Measurements from ENCODE around the gene DENND5A.
"Not testable (repeated sequence)": the region's sequence is repeated elsewhere in the genome, so short reads cannot be mapped to it uniquely, and the experiment has no call there.

Gene DENND5A

GRCh38 chr11:9200471-9200870 is 64.7 kb downstream of the DENND5A start:
- no peak for DNase-seq (ENCODE audit: low read depth, low spot score)
- TF ChIP-seq POLR2AphosphoS5 (IDR thresholded peaks at IDR 0.05; ENCODE audit: borderline replicate concordance, low read depth, low read length) = no peak

GRCh38 chr11:9193316-9193715 is 71.8 kb downstream of the DENND5A start:
- Histone ChIP-seq H3K36me3 (ENCODE audit: insufficient read depth, low read length) (peaks cover 55% of the 10 kb centered on the region), H3K27ac (no peak overlapping the region), H3K9me3 (ENCODE audit: low read depth, low read length) (no peaks in the 10 kb centered on the region; the same call in 1 of the 2 replicates), H3K4me3 (no peak overlapping the region), H3K9ac (ENCODE audit: insufficient read length) (no peak overlapping the region)
- TF ChIP-seq EZH2 (IDR thresholded peaks at IDR 0.05) (no peak), POLR2AphosphoS5 (IDR thresholded peaks at IDR 0.05; ENCODE audit: borderline replicate concordance, low read depth, low read length) (no peak), FOXP2 (optimal IDR thresholded peaks at IDR 0.05; ENCODE audit: control extremely low read depth, extremely low read length, insufficient read depth) (no peak)
- no peak for DNase-seq (ENCODE audit: low read depth, low spot score)

More at GRCh38 chr11:9200471-9200870, 64.7 kb downstream of the DENND5A start:
- no peaks in the 10 kb centered on the region for H3K9me3 ChIP-seq (ENCODE audit: low read depth, low read length)
- no peak overlapping the region for H3K4me3 ChIP-seq
- no peak overlapping the region for H3K9ac ChIP-seq (ENCODE audit: insufficient read length)
- H3K27ac ChIP-seq = no peak overlapping the region
- peaks cover 21% of the 10 kb centered on the region for H3K36me3 ChIP-seq (ENCODE audit: insufficient read depth, low read length)

- DNase-seq (ENCODE audit: low read depth, low spot score) = no peak
- H3K9me3 ChIP-seq (ENCODE audit: low read depth, low read length) = no peaks in the 10 kb centered on the region; the same call in 1 of the 2 replicates
- H3K9ac ChIP-seq (ENCODE audit: insufficient read length) = no peak overlapping the region
- H3K27ac ChIP-seq = no peak overlapping the region
- no peak overlapping the region for H3K4me3 ChIP-seq
- H3K36me3 ChIP-seq (ENCODE audit: insufficient read depth, low read length) = peaks cover 55% of the 10 kb centered on the region
- TF ChIP-seq FOXP2 (optimal IDR thresholded peaks at IDR 0.05; ENCODE audit: control extremely low read depth, extremely low read length, insufficient read depth) = no peak
- TF ChIP-seq POLR2AphosphoS5 (IDR thresholded peaks at IDR 0.05; ENCODE audit: borderline replicate concordance, low read depth, low read length) = no peak
- no peak for TF ChIP-seq EZH2 (IDR thresholded peaks at IDR 0.05)
These were observed 72.6 kb downstream of the DENND5A start for GRCh38 chr11:9192561-9192960.

GRCh38 chr11:9190326-9191016 is 74.7 kb downstream of the DENND5A start:
- not testable (repeated sequence) for H3K4me3 ChIP-seq; DNase-seq (ENCODE audit: low read depth, low spot score); H3K9me3 ChIP-seq (ENCODE audit: low read depth, low read length); H3K9ac ChIP-seq (ENCODE audit: insufficient read length); H3K27ac ChIP-seq
- H3K36me3 ChIP-seq (ENCODE audit: insufficient read depth, low read length) = peaks cover 57% of the 10 kb centered on the region

GRCh38 chr11:9188860-9189259 is 76.3 kb downstream of the DENND5A start:
- H3K9ac ChIP-seq (ENCODE audit: insufficient read length); H3K27ac ChIP-seq; DNase-seq (ENCODE audit: low read depth, low spot score); H3K4me3 ChIP-seq; H3K9me3 ChIP-seq (ENCODE audit: low read depth, low read length): not testable (repeated sequence)
- peaks cover 52% of the 10 kb centered on the region for H3K36me3 ChIP-seq (ENCODE audit: insufficient read depth, low read length)

GRCh38 chr11:9187616-9188015 is 77.5 kb downstream of the DENND5A start:
- H3K36me3 ChIP-seq (ENCODE audit: insufficient read depth, low read length) = peaks cover 41% of the 10 kb centered on the region
- H3K9me3 ChIP-seq (ENCODE audit: low read depth, low read length) = no peaks in the 10 kb centered on the region; the same call in 1 of the 2 replicates
- no peak overlapping the region for H3K4me3 ChIP-seq
- no peak overlapping the region for H3K9ac ChIP-seq (ENCODE audit: insufficient read length)
- no peak for DNase-seq (ENCODE audit: low read depth, low spot score)
- H3K27ac ChIP-seq = no peak overlapping the region
- no peak for TF ChIP-seq POLR2AphosphoS5 (IDR thresholded peaks at IDR 0.05; ENCODE audit: borderline replicate concordance, low read depth, low read length)
- TF ChIP-seq FOXP2 (optimal IDR thresholded peaks at IDR 0.05; ENCODE audit: control extremely low read depth, extremely low read length, insufficient read depth) = no peak
- TF ChIP-seq EZH2 (IDR thresholded peaks at IDR 0.05) = no peak

- no peak for DNase-seq (ENCODE audit: low read depth, low spot score)
- Histone ChIP-seq H3K4me3 (no peak overlapping the region), H3K9me3 (ENCODE audit: low read depth, low read length) (no peaks in the 10 kb centered on the region), H3K27ac (no peak overlapping the region), H3K9ac (ENCODE audit: insufficient read length) (no peak overlapping the region), H3K36me3 (ENCODE audit: insufficient read depth, low read length) (peaks cover 37% of the 10 kb centered on the region)
- no peak for TF ChIP-seq POLR2AphosphoS5 (IDR thresholded peaks at IDR 0.05; ENCODE audit: borderline replicate concordance, low read depth, low read length)
- no peak for TF ChIP-seq FOXP2 (optimal IDR thresholded peaks at IDR 0.05; ENCODE audit: control extremely low read depth, extremely low read length, insufficient read depth)
- TF ChIP-seq EZH2 (IDR thresholded peaks at IDR 0.05) = no peak
These were observed 80.6 kb downstream of the DENND5A start for GRCh38 chr11:9184516-9184915.

- H3K36me3 ChIP-seq (ENCODE audit: insufficient read depth, low read length) = peaks cover 46% of the 10 kb centered on the region
- no peak overlapping the region for H3K27ac ChIP-seq
- DNase-seq (ENCODE audit: low read depth, low spot score) = no peak
- no peak overlapping the region for H3K9ac ChIP-seq (ENCODE audit: insufficient read length)
- no peak overlapping the region for H3K4me3 ChIP-seq
- TF ChIP-seq FOXP2 (optimal IDR thresholded peaks at IDR 0.05; ENCODE audit: control extremely low read depth, extremely low read length, insufficient read depth) (no peak), EZH2 (IDR thresholded peaks at IDR 0.05) (no peak), POLR2AphosphoS5 (IDR thresholded peaks at IDR 0.05; ENCODE audit: borderline replicate concordance, low read depth, low read length) (no peak)
- H3K9me3 ChIP-seq (ENCODE audit: low read depth, low read length) = no peaks in the 10 kb centered on the region
These were observed 82.8 kb downstream of the DENND5A start for GRCh38 chr11:9182180-9182871.

GRCh38 chr11:9180784-9181183 is 84.4 kb downstream of the DENND5A start:
- no peaks in the 10 kb centered on the region for H3K9me3 ChIP-seq (ENCODE audit: low read depth, low read length)
- H3K9ac ChIP-seq (ENCODE audit: insufficient read length) = no peak overlapping the region
- H3K36me3 ChIP-seq (ENCODE audit: insufficient read depth, low read length) = peaks cover 58% of the 10 kb centered on the region
- no peak overlapping the region for H3K4me3 ChIP-seq
- no peak overlapping the region for H3K27ac ChIP-seq
- TF ChIP-seq FOXP2 (optimal IDR thresholded peaks at IDR 0.05; ENCODE audit: control extremely low read depth, extremely low read length, insufficient read depth) = no peak
- TF ChIP-seq POLR2AphosphoS5 (IDR thresholded peaks at IDR 0.05; ENCODE audit: borderline replicate concordance, low read depth, low read length) = no peak
- no peak for TF ChIP-seq EZH2 (IDR thresholded peaks at IDR 0.05)
- DNase-seq (ENCODE audit: low read depth, low spot score) = no peak

All from SK-N-MC (cell line).